ENCODE results near the gene STARD10. TPM values are rescaled to one million over a fixed set of nuclear protein-coding genes. Genes with fewer than 3 reads are reported as not detected.

Gene STARD10
- total RNA-seq, 1 experiment from 2014 or later = 58.4 TPM

DNA sequence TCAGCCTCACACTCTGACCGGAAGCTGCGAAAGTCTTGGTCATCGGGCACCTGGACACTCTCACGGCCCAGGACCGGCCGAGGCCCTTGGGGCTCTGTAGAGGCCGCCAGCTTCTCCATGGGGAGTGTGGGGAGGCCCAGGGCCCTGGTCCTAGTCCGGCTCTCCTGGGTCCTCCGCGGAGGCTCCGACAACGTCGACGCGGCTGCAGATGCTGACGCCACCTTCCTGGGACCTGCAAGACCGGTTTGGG lies 12.9 kb downstream of the STARD10 start:
- H3K27ac ChIP-seq (ENCODE audit: low read depth, low read length) = peak overlapping the region; percentile 44; the same call in 1 of the 2 replicates
- ChIA-PET CTCF (interaction anchor here (2.5 kb wide), 1 partner anchor 13 kb away, joined by 21 read pairs; the partner anchor contains the start of gene STARD10), RAD21 (ENCODE audit: low non-redundant PET in 1 of 2, low total read pairs in 2 of 2, uncharacterized antibody in 2 of 2, unreplicated experiment in 2 of 2) (no interaction called here), POLR2A (no interaction called here)
- H3K9me2 ChIP-seq (ENCODE audit: insufficient read depth) = no peaks in the 10 kb centered on the region
- H3K27me3 ChIP-seq (ENCODE audit: insufficient read depth, low read length) = no peaks in the 10 kb centered on the region
- H3K9ac ChIP-seq (ENCODE audit: low read length) = peak overlapping the region; percentile 73
- ATAC-seq (peak; percentile 37), DNase-seq (ENCODE audit: low read depth, low spot score) (no peak)
- H3K4me2 ChIP-seq (ENCODE audit: low read length) = peak overlapping the region; percentile 99
- no TSS peak for BruUV-seq (replicated peaks)
- no peak for TF ChIP-seq EZH2phosphoT487 (IDR thresholded peaks at IDR 0.05; ENCODE audit: borderline replicate concordance)
- TF ChIP-seq SP1 (IDR thresholded peaks at IDR 0.05; ENCODE audit: low read depth) = no peak
- TF ChIP-seq POLR2AphosphoS5 (IDR thresholded peaks at IDR 0.05; ENCODE audit: low read depth, low read length) = peak; percentile 27; the same call in 1 of the 2 replicates
- no peaks in the 10 kb centered on the region for H4K20me1 ChIP-seq (ENCODE audit: insufficient read depth)
- intact Hi-C loops (cut with micrococcal nuclease) = no loop called here
- peak overlapping the region; percentile 59 to 79 for H3K4me3 ChIP-seq (replicated peaks in 1 of 2; ENCODE audit: low read depth in 1 of 2, low read length in 2 of 2)
- H3K4me1 ChIP-seq (ENCODE audit: control insufficient read depth in 1 of 2, insufficient read depth in 2 of 2, low read length in 2 of 2) = peaks cover 12 to 49% of the 10 kb centered on the region in 2 experiments
- H3K36me3 ChIP-seq (ENCODE audit: control insufficient read depth in 1 of 2, insufficient read depth in 2 of 2, low read length in 2 of 2) = no peaks in the 10 kb centered on the region
- H3K9me3 ChIP-seq (ENCODE audit: control insufficient read depth in 1 of 2, insufficient read depth in 1 of 2, low read depth in 1 of 2, low read length in 2 of 2) = no peaks in the 10 kb centered on the region
- H3K79me2 ChIP-seq (ENCODE audit: insufficient read depth, low read length) = no peaks in the 10 kb centered on the region
- no peak overlapping the region for H2AFZ ChIP-seq (ENCODE audit: low read depth, low read length, poor library complexity, severe bottlenecking)

GRCh38 chr11:72780296-72781062 lies 13.4 kb downstream of the STARD10 start:
- H3K27ac ChIP-seq (ENCODE audit: low read depth, low read length) = peak overlapping the region; percentile 44; the same call in 1 of the 2 replicates
- H3K27me3 ChIP-seq (ENCODE audit: insufficient read depth, low read length) = no peaks in the 10 kb centered on the region
- RAD21 ChIA-PET (ENCODE audit: low non-redundant PET in 1 of 2, low total read pairs in 2 of 2, uncharacterized antibody in 2 of 2, unreplicated experiment in 2 of 2) = no interaction called here
- CTCF ChIA-PET = no interaction called here
- H4K20me1 ChIP-seq (ENCODE audit: insufficient read depth) = no peaks in the 10 kb centered on the region
- DNase-seq (ENCODE audit: low read depth, low spot score) (no peak), ATAC-seq (peak; percentile 38)
- BruUV-seq (replicated peaks) = no TSS peak
- H3K9me3 ChIP-seq (ENCODE audit: control insufficient read depth in 1 of 2, insufficient read depth in 1 of 2, low read depth in 1 of 2, low read length in 2 of 2) = no peaks in the 10 kb centered on the region
- no peaks in the 10 kb centered on the region for H3K9me2 ChIP-seq (ENCODE audit: insufficient read depth)
- TF ChIP-seq SRF (IDR thresholded peaks at IDR 0.05; ENCODE audit: low read depth) = no peak
- TF ChIP-seq, protein P1, sequence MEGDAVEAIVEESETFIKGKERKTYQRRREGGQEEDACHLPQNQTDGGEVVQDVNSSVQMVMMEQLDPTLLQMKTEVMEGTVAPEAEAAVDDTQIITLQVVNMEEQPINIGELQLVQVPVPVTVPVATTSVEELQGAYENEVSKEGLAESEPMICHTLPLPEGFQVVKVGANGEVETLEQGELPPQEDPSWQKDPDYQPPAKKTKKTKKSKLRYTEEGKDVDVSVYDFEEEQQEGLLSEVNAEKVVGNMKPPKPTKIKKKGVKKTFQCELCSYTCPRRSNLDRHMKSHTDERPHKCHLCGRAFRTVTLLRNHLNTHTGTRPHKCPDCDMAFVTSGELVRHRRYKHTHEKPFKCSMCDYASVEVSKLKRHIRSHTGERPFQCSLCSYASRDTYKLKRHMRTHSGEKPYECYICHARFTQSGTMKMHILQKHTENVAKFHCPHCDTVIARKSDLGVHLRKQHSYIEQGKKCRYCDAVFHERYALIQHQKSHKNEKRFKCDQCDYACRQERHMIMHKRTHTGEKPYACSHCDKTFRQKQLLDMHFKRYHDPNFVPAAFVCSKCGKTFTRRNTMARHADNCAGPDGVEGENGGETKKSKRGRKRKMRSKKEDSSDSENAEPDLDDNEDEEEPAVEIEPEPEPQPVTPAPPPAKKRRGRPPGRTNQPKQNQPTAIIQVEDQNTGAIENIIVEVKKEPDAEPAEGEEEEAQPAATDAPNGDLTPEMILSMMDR (IDR thresholded peaks at IDR 0.05 in 2 of 3, conservative IDR thresholded peaks at IDR 0.05 in 1 of 3; ENCODE audit: borderline replicate concordance in 1 of 3, insufficient read depth in 1 of 3, low read depth in 2 of 3, low read length in 2 of 3) = no peak
- no peak for TF ChIP-seq EZH2phosphoT487 (IDR thresholded peaks at IDR 0.05; ENCODE audit: borderline replicate concordance)
- TF ChIP-seq POLR2A (IDR thresholded peaks at IDR 0.05; ENCODE audit: borderline replicate concordance, extremely low read depth, insufficient read depth, insufficient read length) = no peak
- TF ChIP-seq ZFX (IDR thresholded peaks at IDR 0.05) = no peak
- TF ChIP-seq FOSL1 (IDR thresholded peaks at IDR 0.05; ENCODE audit: low read depth) = no peak
- TF ChIP-seq POLR2AphosphoS5 (IDR thresholded peaks at IDR 0.05; ENCODE audit: low read depth, low read length) = no peak
- intact Hi-C loops (cut with micrococcal nuclease) = no loop called here
- H3K4me2 ChIP-seq (ENCODE audit: low read length) = peak overlapping the region; percentile 99
- peak overlapping the region; percentile 73 for H3K9ac ChIP-seq (ENCODE audit: low read length)
- POLR2A ChIA-PET = no interaction called here
- H3K36me3 ChIP-seq (ENCODE audit: control insufficient read depth in 1 of 2, insufficient read depth in 2 of 2, low read length in 2 of 2) = no peaks in the 10 kb centered on the region
- no peak overlapping the region for H2AFZ ChIP-seq (ENCODE audit: low read depth, low read length, poor library complexity, severe bottlenecking)
- peak overlapping the region; percentile 59 to 79 for H3K4me3 ChIP-seq (replicated peaks in 1 of 2; ENCODE audit: low read depth in 1 of 2, low read length in 2 of 2)
- peaks cover 12 to 49% of the 10 kb centered on the region in 2 experiments for H3K4me1 ChIP-seq (ENCODE audit: control insufficient read depth in 1 of 2, insufficient read depth in 2 of 2, low read length in 2 of 2)
- H3K79me2 ChIP-seq (ENCODE audit: insufficient read depth, low read length) = no peaks in the 10 kb centered on the region

All from HCT116 (cell line).